GM12891 (cell line): Measurements from ENCODE around the gene ZNF646.

Experiments used
- DNase-seq: peaks from one replicate; pipeline ENCODE4 v3.0.0; 2011; ENCODE audit warnings: low spot score; ENCODE audit not compliant: insufficient read length
- FAIRE-seq: peaks from 2 replicates; lab custom pipeline; 2011; peaks lifted over from hg19 to GRCh38; lab: Jason Lieb, UNC
- PAX5 ChIP-seq: IDR thresholded peaks from 2 replicates; pipeline ENCODE4 v1.6.1; 2011; ENCODE audit warnings: low read length, moderate library complexity, mild to moderate bottlenecking; ENCODE audit not compliant: insufficient read depth, severe bottlenecking
- POLR2A ChIP-seq: IDR thresholded peaks from 2 replicates; pipeline ENCODE4 v1.6.1; 2011; ENCODE audit warnings: low read depth, low read length, control low read depth
- POLR2AphosphoS5 ChIP-seq: IDR thresholded peaks from 2 replicates; pipeline ENCODE4 v1.6.1; 2011; ENCODE audit warnings: low read depth, low read length, control low read depth
- POU2F2 ChIP-seq: IDR thresholded peaks from 2 replicates; pipeline ENCODE4 v1.6.1; 2011; ENCODE audit warnings: low read depth, mild to moderate bottlenecking, control low read depth, low read length, moderate library complexity
- SPI1 ChIP-seq: IDR thresholded peaks from 2 replicates; pipeline ENCODE4 v1.6.1; 2011; ENCODE audit warnings: low read depth, low read length, control low read depth
- TAF1 ChIP-seq: IDR thresholded peaks from 2 replicates; pipeline ENCODE4 v1.6.1; 2011; ENCODE audit warnings: low read depth, low read length, control low read depth

The ZNF646 gene

GRCh38 chr16:31077024-31077423 is 2.8 kb downstream of the ZNF646 start:
- FAIRE-seq (no peak), DNase-seq (no peak)
- no peak for TF ChIP-seq TAF1
- no peak for TF ChIP-seq SPI1
- TF ChIP-seq POU2F2: no peak

GRCh38 chr16:31077592-31078396 is 3.6 kb downstream of the ZNF646 start:
- FAIRE-seq: no peak
- DNase-seq: no peak
- no peak for TF ChIP-seq POLR2A
- TF ChIP-seq PAX5: no peak
- no peak for TF ChIP-seq POU2F2
- TF ChIP-seq SPI1: no peak
- TF ChIP-seq POLR2AphosphoS5: no peak
- TF ChIP-seq TAF1: no peak

- TF ChIP-seq POU2F2 (no peak), POLR2A (no peak), TAF1 (no peak), POLR2AphosphoS5 (no peak), SPI1 (no peak), PAX5 (no peak)
- FAIRE-seq (no peak), DNase-seq (no peak)
Measured at GRCh38 chr16:31078597-31079341, 4.5 kb downstream of the ZNF646 start.

- TF ChIP-seq POLR2AphosphoS5 (no peak), TAF1 (no peak), POU2F2 (no peak), PAX5 (no peak)
- no peak for FAIRE-seq
- no peak for DNase-seq
Measured at GRCh38 chr16:31079342-31079944, 5.2 kb downstream of the ZNF646 start.

- TF ChIP-seq TAF1 (no peak), SPI1 (no peak), POU2F2 (no peak)
- DNase-seq (no peak), FAIRE-seq (no peak)
Measured at GRCh38 chr16:31080035-31080629, 5.9 kb downstream of the ZNF646 start.

GRCh38 chr16:31080756-31081419 is 6.7 kb downstream of the ZNF646 start:
- DNase-seq (no peak), FAIRE-seq (no peak)
- TF ChIP-seq POU2F2 (no peak), POLR2AphosphoS5 (peak; percentile 18; the same call in 1 of the 2 replicates)

- DNase-seq (no peak), FAIRE-seq (no peak)
- TF ChIP-seq SPI1 (no peak), POLR2AphosphoS5 (no peak), PAX5 (no peak), POLR2A (no peak), POU2F2 (no peak), TAF1 (no peak)
Measured at GRCh38 chr16:31081428-31082351, 7.5 kb downstream of the ZNF646 start.

- DNase-seq (no peak), FAIRE-seq (no peak)
- no peak for TF ChIP-seq TAF1
- no peak for TF ChIP-seq SPI1
- no peak for TF ChIP-seq POLR2AphosphoS5
Measured at GRCh38 chr16:31082368-31083045, 8.3 kb downstream of the ZNF646 start.
